ENCODE measurements around the gene KLHL29.
"Not testable (repeated sequence)": the region's sequence is repeated elsewhere in the genome, so short reads cannot be mapped to it uniquely, and the experiment has no call there.

KLHL29 gene

GRCh38 chr2:23384551-23385343 is at the start of gene KLHL29:
TSS of gene KLHL29 (plus strand) at chr2:23385179. CDS start at chr2:23562197, 177,018 bp downstream.
- DNase-seq (ENCODE audit: low read depth in 2 of 2): peak in 1 of 2 donors; percentile 54

- DNase-seq (ENCODE audit: low read depth in 2 of 2): no peak
These were observed 49.4 kb upstream of the KLHL29 start for GRCh38 chr2:23335550-23335949.

- DNase-seq (ENCODE audit: low read depth in 2 of 2): no peak
These were observed 42.9 kb upstream of the KLHL29 start for GRCh38 chr2:23342075-23342474.

GRCh38 chr2:23346029-23346428 is 39.0 kb upstream of the KLHL29 start:
- no peak for DNase-seq (ENCODE audit: low read depth in 2 of 2)

- no peak for DNase-seq (ENCODE audit: low read depth in 2 of 2)
These were observed 38.2 kb upstream of the KLHL29 start for GRCh38 chr2:23346781-23347180.

- DNase-seq (ENCODE audit: low read depth in 2 of 2): no peak
These were observed 37.4 kb upstream of the KLHL29 start for GRCh38 chr2:23347471-23348092.

GRCh38 chr2:23348093-23348481 is 36.9 kb upstream of the KLHL29 start:
- not testable (repeated sequence) for DNase-seq (ENCODE audit: low read depth in 2 of 2)

GRCh38 chr2:23349508-23349907 is 35.5 kb upstream of the KLHL29 start:
- no peak for DNase-seq (ENCODE audit: low read depth in 2 of 2)

- DNase-seq (ENCODE audit: low read depth in 2 of 2): no peak
These were observed 34.8 kb upstream of the KLHL29 start for GRCh38 chr2:23350041-23350791.

- DNase-seq (ENCODE audit: low read depth in 2 of 2): no peak
These were observed 34.1 kb upstream of the KLHL29 start for GRCh38 chr2:23350792-23351355.

- DNase-seq (ENCODE audit: low read depth in 2 of 2): peak; percentile 34 to 49
These were observed 33.4 kb upstream of the KLHL29 start for GRCh38 chr2:23351388-23352141.

GRCh38 chr2:23354554-23354953 is 30.4 kb upstream of the KLHL29 start:
- no peak for DNase-seq (ENCODE audit: low read depth in 2 of 2)

- DNase-seq (ENCODE audit: low read depth in 2 of 2): no peak
These were observed 30.0 kb upstream of the KLHL29 start for GRCh38 chr2:23355001-23355400.

GRCh38 chr2:23356711-23357110 is 28.3 kb upstream of the KLHL29 start:
- DNase-seq (ENCODE audit: low read depth in 2 of 2): no peak

GRCh38 chr2:23359631-23360567 is 25.1 kb upstream of the KLHL29 start:
- DNase-seq (ENCODE audit: low read depth in 2 of 2): no peak

GRCh38 chr2:23360571-23361125 is 24.3 kb upstream of the KLHL29 start:
- no peak for DNase-seq (ENCODE audit: low read depth in 2 of 2)

- no peak for DNase-seq (ENCODE audit: low read depth in 2 of 2)
These were observed 23.8 kb upstream of the KLHL29 start for GRCh38 chr2:23361152-23361551.

GRCh38 chr2:23363268-23363667 is 21.7 kb upstream of the KLHL29 start:
- DNase-seq (ENCODE audit: low read depth in 2 of 2): no peak

- DNase-seq (ENCODE audit: low read depth in 2 of 2): no peak
These were observed 21.1 kb upstream of the KLHL29 start for GRCh38 chr2:23363831-23364230.

GRCh38 chr2:23366720-23367119 is 18.3 kb upstream of the KLHL29 start:
- DNase-seq (ENCODE audit: low read depth in 2 of 2): no peak
